Chondrocyte (in vitro differentiated cells): ENCODE measurements around the gene LOXHD1. TPM values are rescaled to one million over a fixed set of nuclear protein-coding genes. Genes with fewer than 3 reads are reported as not detected.

ENCODE experiments used
- DNase-seq: peaks from one replicate; pipeline ENCODE4 v3.0.0; 2021; ENCODE audit warnings: mixed read lengths, low spot score
- H3K27ac Mint-ChIP-seq: one replicate; pipeline ENCODE4 v1.8.0; 2021; ENCODE audit warnings: mild to moderate bottlenecking, moderate library complexity, mixed read lengths; ENCODE audit not compliant: unreplicated experiment
- H3K27me3 Mint-ChIP-seq: 2 replicates; pipeline ENCODE4 v1.8.0; 2021; ENCODE audit warnings: low read depth, mixed read lengths
- H3K36me3 Mint-ChIP-seq: 2 replicates; pipeline ENCODE4 v1.8.0; 2021; ENCODE audit warnings: low read depth, mixed read lengths
- H3K4me1 Mint-ChIP-seq: 2 replicates; pipeline ENCODE4 v1.8.0; 2021; ENCODE audit warnings: low read depth, mild to moderate bottlenecking, mixed read lengths
- H3K4me3 Mint-ChIP-seq: one replicate; pipeline ENCODE4 v1.8.0; 2021; ENCODE audit warnings: mild to moderate bottlenecking, moderate library complexity, mixed read lengths; ENCODE audit not compliant: unreplicated experiment
- H3K9me3 Mint-ChIP-seq: 2 replicates; pipeline ENCODE4 v1.8.0; 2021; ENCODE audit warnings: low read depth, mixed read lengths
- CTCF ChIP-seq: fragments of 200-600 bp; sonication (generic); IDR thresholded peaks from 2 replicates; pipeline ENCODE4 v1.5.0; 2021; ENCODE audit warnings: antibody characterized with exemption, mild to moderate bottlenecking, moderate library complexity
- total RNA-seq: library from RNA; stranded (reverse); gene quantifications from 3 replicates; pipeline ENCODE4 v1.2.1, GENCODE V29; 2021

LOXHD1 gene
- total RNA-seq, 1 donor from 2014 or later = not detected

- Mint-ChIP-seq H3K4me3 (no peak overlapping the region), H3K27me3 (peaks cover 53% of the 10 kb centered on the region), H3K4me1 (peaks cover 5% of the 10 kb centered on the region), H3K36me3 (no peaks in the 10 kb centered on the region), H3K27ac (no peak overlapping the region), H3K9me3 (peaks cover 2% of the 10 kb centered on the region)
- no peak for DNase-seq
- TF ChIP-seq CTCF = no peak
Measured at GRCh38 chr18:46480226-46480625, 176.8 kb downstream of the LOXHD1 start.

- Mint-ChIP-seq H3K4me1 (peaks cover 5% of the 10 kb centered on the region), H3K27me3 (peaks cover 44% of the 10 kb centered on the region), H3K9me3 (peaks cover 2% of the 10 kb centered on the region), H3K36me3 (no peaks in the 10 kb centered on the region), H3K4me3 (no peak overlapping the region), H3K27ac (no peak overlapping the region)
- TF ChIP-seq CTCF = no peak
- DNase-seq = no peak
Measured at GRCh38 chr18:46478796-46479195, 178.2 kb downstream of the LOXHD1 start.

GRCh38 chr18:46477425-46478011 lies 179.5 kb downstream of the LOXHD1 start:
- Mint-ChIP-seq H3K4me3 (no peak overlapping the region), H3K27me3 (peaks cover 36% of the 10 kb centered on the region), H3K4me1 (peaks cover 5% of the 10 kb centered on the region), H3K27ac (no peak overlapping the region), H3K9me3 (peaks cover 2% of the 10 kb centered on the region), H3K36me3 (no peaks in the 10 kb centered on the region)
- TF ChIP-seq CTCF = no peak
- DNase-seq = no peak

- TF ChIP-seq CTCF = no peak
- Mint-ChIP-seq H3K27ac (no peak overlapping the region), H3K9me3 (no peaks in the 10 kb centered on the region), H3K4me3 (no peak overlapping the region), H3K4me1 (peaks cover 6% of the 10 kb centered on the region), H3K27me3 (peaks cover 32% of the 10 kb centered on the region), H3K36me3 (no peaks in the 10 kb centered on the region)
- DNase-seq = no peak
Measured at GRCh38 chr18:46475390-46475752, 181.6 kb downstream of the LOXHD1 start.

GRCh38 chr18:46474487-46475389 lies 182.3 kb downstream of the LOXHD1 start:
- DNase-seq = no peak
- Mint-ChIP-seq H3K27ac (no peak overlapping the region), H3K27me3 (peaks cover 31% of the 10 kb centered on the region), H3K9me3 (no peaks in the 10 kb centered on the region), H3K36me3 (no peaks in the 10 kb centered on the region), H3K4me1 (peaks cover 7% of the 10 kb centered on the region), H3K4me3 (no peak overlapping the region)
- no peak for TF ChIP-seq CTCF
